Muscle layer of duodenum (tissue), 2 donors: ENCODE data around the gene NES.

Experiments used
- H3K27ac ChIP-seq: one replicate; pipeline ENCODE4 v1.7.0; 2013; ENCODE audit warnings: mild to moderate bottlenecking, low read length
- H3K27me3 ChIP-seq: one replicate; pipeline ENCODE4 v1.7.0; 2013; ENCODE audit warnings: low read depth, mild to moderate bottlenecking, control low read depth, low read length
- H3K36me3 ChIP-seq, 2 donors: one replicate each; pipeline ENCODE4 v1.7.0; 2013; ENCODE audit warnings: low read length in 2 of 2, control low read depth in 1 of 2, mild to moderate bottlenecking in 1 of 2; ENCODE audit not compliant: insufficient read depth in 2 of 2, control insufficient read depth in 1 of 2
- H3K4me1 ChIP-seq, 2 donors: one replicate each; pipeline ENCODE4 v1.7.0; 2013; ENCODE audit warnings: low read length in 2 of 2, mild to moderate bottlenecking in 2 of 2, control low read depth in 1 of 2, moderate library complexity in 1 of 2; ENCODE audit not compliant: insufficient read depth in 2 of 2, control insufficient read depth in 1 of 2
- H3K4me3 ChIP-seq, 2 donors: one replicate each; pipeline ENCODE4 v1.7.0; 2013; ENCODE audit warnings: low read length in 2 of 2, low read depth in 1 of 2, mild to moderate bottlenecking in 1 of 2
- H3K9me3 ChIP-seq, 2 donors: one replicate each; pipeline ENCODE4 v1.7.0; 2013; ENCODE audit warnings: low read length in 2 of 2, control low read depth in 1 of 2, mild to moderate bottlenecking in 1 of 2; ENCODE audit not compliant: control insufficient read depth in 1 of 2
- donor health status: healthy.

Gene NES

DNA sequence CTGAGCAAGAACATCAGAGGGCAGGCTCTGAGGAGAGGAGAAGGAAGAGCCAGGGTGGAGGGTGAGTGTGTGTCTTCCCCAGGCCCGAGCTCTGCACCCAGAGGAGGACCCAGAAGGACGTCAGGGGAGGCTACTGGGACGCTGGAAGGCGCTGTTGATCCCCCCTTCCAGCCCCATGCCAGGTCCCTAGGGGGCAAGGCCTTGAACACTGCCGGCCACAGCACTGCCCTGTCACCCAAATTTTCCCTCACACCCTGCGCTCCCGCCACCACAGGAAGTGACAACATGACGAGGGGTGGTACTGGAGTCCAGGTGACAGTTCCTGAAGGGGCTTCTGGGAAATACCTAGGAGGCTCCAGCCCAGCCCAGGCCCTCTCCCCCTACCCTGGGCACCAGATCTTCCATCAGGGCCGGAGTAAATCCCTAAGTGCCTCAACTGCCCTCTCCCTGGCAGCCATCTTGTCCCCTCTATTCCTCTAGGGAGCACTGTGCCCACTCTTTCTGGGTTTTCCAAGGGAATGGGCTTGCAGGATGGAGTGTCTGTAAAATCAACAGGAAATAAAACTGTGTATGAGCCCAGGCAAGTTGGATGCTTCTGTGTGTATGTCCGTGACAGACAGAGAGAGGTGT, 18.1 kb downstream of the NES start:
- H3K4me3 ChIP-seq: peak overlapping the region in 1 of 2 donors; percentile 37
- no peaks in the 10 kb centered on the region for H3K36me3 ChIP-seq
- H3K4me1 ChIP-seq: peaks cover 27 to 64% of the 10 kb centered on the region in 2 donors
- peaks cover 12% of the 10 kb centered on the region for H3K27me3 ChIP-seq
- H3K27ac ChIP-seq: no peak overlapping the region
- H3K9me3 ChIP-seq: no peaks in the 10 kb centered on the region

DNA sequence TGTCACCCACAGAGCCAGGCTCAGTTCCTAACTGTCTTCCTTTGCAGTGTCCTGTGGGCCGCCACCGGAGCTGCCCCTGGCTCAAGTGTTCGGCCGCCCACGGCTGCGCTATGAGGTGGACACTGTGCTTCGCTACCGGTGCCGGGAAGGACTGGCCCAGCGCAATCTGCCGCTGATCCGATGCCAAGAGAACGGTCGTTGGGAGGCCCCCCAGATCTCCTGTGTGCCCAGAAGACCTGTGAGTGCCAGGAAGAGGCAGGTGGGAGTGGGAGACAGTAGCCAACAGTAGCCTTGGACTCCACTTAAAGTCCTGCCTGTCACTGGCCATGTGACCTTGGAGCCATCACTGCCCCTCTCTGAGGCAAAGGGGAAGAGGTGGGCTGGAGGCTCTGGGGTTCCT, 18.7 kb downstream of the NES start:
- Histone ChIP-seq H3K27ac (no peak overlapping the region), H3K4me3 (no peak overlapping the region), H3K4me1 (peaks cover 27 to 59% of the 10 kb centered on the region in 2 donors), H3K27me3 (peaks cover 12% of the 10 kb centered on the region), H3K36me3 (no peaks in the 10 kb centered on the region), H3K9me3 (no peaks in the 10 kb centered on the region)

DNA sequence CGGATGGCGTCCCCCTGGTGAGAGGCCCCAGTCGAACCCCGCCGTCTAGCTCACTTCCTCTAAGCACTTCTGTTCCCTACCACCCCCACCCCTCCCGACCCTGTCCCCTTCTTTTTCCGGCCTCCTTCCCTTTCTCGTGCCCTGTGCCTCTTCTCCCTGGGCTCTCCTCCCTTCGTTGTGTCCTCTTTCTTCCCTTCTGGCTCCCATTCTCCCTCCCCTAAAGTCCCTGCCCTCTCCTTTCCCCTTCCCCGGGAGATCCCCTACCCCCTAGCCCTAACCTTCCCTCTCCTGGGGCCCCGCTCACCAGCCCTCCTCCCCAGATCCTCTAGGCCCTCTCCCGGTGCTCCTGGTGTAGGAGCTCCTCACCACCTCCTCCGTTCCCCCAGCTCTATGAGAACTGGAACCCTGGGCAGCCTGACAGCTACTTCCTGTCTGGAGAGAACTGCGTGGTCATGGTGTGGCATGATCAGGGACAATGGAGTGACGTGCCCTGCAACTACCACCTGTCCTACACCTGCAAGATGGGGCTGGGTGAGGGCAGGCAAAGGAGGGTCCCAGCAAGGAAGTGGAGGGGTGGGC, 19.4 kb downstream of the NES start:
- H3K9me3 ChIP-seq: no peaks in the 10 kb centered on the region
- H3K27ac ChIP-seq: no peak overlapping the region
- H3K27me3 ChIP-seq: peaks cover 12% of the 10 kb centered on the region
- H3K4me3 ChIP-seq: peak overlapping the region in 1 of 2 donors; percentile 58
- H3K4me1 ChIP-seq: peaks cover 24 to 52% of the 10 kb centered on the region in 2 donors
- H3K36me3 ChIP-seq: no peaks in the 10 kb centered on the region

DNA sequence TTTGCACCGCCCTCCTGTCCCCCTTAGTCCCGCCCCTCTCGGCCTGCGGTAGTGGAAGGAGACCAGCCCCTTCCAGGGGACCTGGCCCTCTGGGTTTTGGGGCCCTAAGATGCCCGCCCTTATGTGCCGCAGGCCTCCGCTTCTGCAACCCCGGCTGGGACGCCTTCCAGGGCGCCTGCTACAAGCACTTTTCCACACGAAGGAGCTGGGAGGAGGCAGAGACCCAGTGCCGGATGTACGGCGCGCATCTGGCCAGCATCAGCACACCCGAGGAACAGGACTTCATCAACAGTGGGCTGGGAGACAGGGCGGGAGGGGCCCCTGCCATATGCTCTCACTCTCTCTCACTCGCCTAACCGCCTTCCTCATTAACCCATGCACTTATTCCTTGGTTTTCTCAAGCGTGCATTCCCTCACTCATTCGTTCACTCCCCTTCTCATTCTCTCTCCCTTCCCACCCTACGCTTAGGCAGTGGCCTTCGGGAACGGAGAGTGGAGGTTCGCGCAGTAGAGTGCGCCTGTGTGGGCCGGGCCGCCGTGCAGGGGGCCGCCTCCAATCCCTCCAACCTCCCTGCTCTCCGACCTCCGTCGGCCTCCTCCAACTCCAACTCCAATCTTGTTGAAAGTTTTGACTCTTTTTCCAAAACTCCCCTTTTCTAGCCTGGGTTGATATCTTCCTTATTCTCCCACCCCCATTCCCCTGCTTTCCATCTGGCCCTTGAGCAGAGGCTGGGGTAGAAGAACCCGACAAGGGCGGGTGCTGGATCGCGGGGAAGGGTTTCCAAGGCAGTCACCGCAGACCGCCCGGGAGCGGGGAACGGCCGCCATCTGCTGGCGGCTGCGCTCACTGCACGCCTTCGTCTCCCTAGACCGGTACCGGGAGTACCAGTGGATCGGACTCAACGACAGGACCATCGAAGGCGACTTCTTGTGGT, 20.1 kb downstream of the NES start:
- Histone ChIP-seq H3K4me3 (peak overlapping the region; percentile 58 to 63), H3K4me1 (peaks cover 19 to 45% of the 10 kb centered on the region in 2 donors), H3K27ac (no peak overlapping the region), H3K9me3 (no peaks in the 10 kb centered on the region), H3K36me3 (no peaks in the 10 kb centered on the region), H3K27me3 (peaks cover 12% of the 10 kb centered on the region)

DNA sequence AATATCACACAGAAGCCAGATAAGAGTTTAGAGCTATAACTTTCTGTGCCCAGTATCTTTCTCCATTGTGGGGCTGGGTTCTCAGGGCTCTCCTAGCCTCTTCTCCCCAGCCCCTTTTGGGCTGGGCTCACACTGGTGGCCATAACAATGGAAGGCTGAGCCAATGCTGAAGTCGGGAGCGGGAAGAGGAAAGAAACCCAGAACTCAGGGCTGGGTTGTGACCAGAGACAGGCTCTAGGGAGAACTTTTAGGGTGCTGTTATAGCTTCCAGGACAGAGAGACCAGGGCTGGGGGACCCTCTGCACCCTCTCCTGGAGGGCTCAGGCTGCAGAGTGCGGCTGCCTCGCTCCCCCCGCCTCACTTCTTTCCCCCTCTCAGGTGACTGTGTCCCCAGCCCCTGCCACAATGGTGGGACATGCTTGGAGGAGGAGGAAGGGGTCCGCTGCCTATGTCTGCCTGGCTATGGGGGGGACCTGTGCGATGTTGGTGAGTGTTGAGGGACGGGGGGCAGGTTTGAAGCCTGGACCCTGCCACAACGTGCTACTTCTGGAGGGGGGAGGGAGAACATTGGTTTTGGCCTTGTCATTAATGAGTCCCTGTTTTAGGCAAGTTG, 21.2 kb downstream of the NES start:
- Histone ChIP-seq H3K36me3 (no peaks in the 10 kb centered on the region), H3K9me3 (no peaks in the 10 kb centered on the region), H3K27ac (no peak overlapping the region), H3K4me1 (peaks cover 13 to 36% of the 10 kb centered on the region in 2 donors), H3K4me3 (no peak overlapping the region), H3K27me3 (peaks cover 12% of the 10 kb centered on the region)

DNA sequence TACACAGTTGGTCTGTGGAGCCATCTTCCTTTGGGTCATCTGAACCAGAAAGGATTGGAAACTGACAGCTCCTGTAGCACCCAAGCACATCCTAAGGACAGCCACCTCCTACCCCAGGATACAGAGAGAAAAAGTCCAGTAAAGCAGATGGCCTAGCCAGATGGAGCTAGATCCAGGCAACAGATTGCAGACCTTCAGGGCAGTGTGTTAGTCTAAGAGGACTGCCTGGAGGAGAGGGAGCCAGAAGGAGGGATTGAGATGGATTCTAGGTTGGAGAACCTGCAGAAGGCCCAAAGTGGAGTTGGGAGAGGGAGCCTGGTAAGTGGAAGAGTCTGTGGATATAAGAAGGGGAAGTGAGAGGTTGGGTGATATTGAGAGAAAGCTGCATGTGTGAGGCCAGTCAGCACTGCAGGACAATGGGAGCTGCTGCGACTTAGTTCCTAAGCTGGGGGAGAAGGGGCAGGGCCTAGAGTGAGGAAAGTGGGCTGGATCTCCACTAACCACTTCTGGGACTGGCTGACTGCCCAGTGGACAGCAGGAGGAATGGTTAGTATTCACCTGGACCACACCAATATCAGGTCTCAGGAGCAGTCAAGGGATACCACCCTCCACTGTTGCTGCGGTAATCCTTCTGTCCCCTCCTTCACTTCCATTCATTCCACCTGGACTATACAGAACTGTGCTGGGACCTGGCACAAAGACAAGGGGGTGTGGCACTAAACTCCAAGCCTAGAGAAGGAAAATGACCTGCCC, 21.9 kb downstream of the NES start:
- Histone ChIP-seq H3K4me3 (no peak overlapping the region), H3K4me1 (peaks cover 7 to 29% of the 10 kb centered on the region in 2 donors), H3K9me3 (no peaks in the 10 kb centered on the region), H3K27ac (no peak overlapping the region), H3K36me3 (no peaks in the 10 kb centered on the region), H3K27me3 (peaks cover 12% of the 10 kb centered on the region)

DNA sequence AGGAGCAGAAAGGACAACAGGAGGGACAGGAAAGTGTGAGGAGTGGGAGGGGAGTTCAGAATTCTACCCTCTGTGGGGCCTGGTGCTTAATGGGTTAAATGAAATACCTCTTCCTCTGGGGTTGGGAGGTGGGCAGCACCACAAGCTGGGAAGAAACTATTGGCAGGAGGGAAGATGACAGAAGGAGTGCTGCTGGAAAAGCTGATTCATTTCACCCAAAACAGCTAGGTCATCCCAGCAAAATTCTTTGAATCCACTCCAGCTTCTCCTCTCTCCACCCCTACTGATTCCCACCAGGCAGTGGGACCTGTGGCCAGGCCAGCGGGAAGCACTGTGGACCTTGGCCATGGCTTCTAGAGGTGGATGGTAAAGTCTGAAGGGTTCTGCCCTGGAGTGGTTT, 22.5 kb downstream of the NES start:
- H3K4me1 ChIP-seq: peaks cover 4 to 26% of the 10 kb centered on the region in 2 donors
- no peak overlapping the region for H3K4me3 ChIP-seq
- no peaks in the 10 kb centered on the region for H3K36me3 ChIP-seq
- H3K9me3 ChIP-seq: no peaks in the 10 kb centered on the region
- H3K27ac ChIP-seq: no peak overlapping the region
- H3K27me3 ChIP-seq: peaks cover 12% of the 10 kb centered on the region

DNA sequence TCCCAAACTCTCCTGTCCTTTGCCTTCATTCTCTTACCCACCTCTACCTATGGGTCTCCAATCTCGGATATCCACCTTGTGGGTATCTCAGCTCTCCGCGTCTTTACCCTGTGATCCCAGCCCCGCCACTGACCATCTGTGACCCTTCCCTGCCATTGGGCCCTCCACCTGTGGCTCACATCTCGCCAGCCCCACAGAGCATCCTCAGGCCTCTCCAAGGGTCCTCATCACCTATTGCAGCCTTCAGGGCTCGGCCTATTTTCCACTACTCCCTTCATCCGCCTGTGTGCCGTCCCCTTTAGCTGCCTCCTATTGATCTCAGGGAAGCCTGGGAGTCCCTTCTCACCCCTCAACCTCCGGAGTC, 24.2 kb downstream of the NES start:
- Histone ChIP-seq H3K36me3 (no peaks in the 10 kb centered on the region), H3K27ac (no peak overlapping the region), H3K9me3 (no peaks in the 10 kb centered on the region), H3K4me1 (peaks cover 0 to 18% of the 10 kb centered on the region in 2 donors), H3K27me3 (peaks cover 13% of the 10 kb centered on the region), H3K4me3 (no peak overlapping the region)

DNA sequence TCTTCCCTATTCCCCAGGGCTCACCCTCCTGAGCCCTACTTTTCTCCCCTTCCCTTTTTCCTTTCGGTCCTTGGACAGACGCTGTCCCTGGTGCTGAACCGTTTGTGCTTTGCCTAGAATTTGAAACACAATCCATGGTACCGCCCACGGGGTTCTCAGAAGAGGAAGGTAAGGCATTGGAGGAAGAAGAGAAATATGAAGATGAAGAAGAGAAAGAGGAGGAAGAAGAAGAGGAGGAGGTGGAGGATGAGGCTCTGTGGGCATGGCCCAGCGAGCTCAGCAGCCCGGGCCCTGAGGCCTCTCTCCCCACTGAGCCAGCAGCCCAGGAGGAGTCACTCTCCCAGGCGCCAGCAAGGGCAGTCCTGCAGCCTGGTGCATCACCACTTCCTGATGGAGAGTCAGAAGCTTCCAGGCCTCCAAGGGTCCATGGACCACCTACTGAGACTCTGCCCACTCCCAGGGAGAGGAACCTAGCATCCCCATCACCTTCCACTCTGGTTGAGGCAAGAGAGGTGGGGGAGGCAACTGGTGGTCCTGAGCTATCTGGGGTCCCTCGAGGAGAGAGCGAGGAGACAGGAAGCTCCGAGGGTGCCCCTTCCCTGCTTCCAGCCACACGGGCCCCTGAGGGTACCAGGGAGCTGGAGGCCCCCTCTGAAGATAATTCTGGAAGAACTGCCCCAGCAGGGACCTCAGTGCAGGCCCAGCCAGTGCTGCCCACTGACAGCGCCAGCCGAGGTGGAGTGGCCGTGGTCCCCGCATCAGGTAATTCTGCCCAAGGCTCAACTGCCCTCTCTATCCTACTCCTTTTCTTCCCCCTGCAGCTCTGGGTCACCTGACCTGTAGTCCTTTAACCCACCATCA, 24.8 kb downstream of the NES start:
- Histone ChIP-seq H3K4me1 (peaks cover 0 to 12% of the 10 kb centered on the region in 2 donors), H3K9me3 (no peaks in the 10 kb centered on the region), H3K27ac (no peak overlapping the region), H3K4me3 (no peak overlapping the region), H3K27me3 (peaks cover 19% of the 10 kb centered on the region), H3K36me3 (no peaks in the 10 kb centered on the region)

DNA sequence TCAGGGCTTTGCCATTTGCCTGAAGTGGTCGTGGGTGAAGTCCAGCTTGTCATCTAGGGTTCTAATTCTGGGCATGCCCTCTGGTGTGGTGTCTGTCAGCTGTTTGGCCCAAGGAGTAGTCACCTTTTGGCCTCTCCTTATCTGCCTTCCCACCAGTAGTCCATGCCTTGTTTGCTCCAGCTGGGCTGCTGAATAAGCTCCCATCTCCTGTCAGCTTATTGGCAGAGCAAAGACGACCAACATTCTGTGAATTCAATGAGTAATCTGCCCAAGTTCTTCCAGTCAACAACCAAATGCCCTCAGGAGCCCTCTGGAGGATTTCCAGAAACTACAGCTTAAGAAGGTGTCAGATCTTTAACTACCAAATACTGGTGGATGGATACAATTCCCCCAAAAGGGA, 28.3 kb downstream of the NES start:
- H3K27ac ChIP-seq: no peak overlapping the region
- H3K4me1 ChIP-seq: no peaks in the 10 kb centered on the region
- H3K4me3 ChIP-seq: no peak overlapping the region
- no peaks in the 10 kb centered on the region for H3K36me3 ChIP-seq
- peaks cover 27% of the 10 kb centered on the region for H3K27me3 ChIP-seq
- H3K9me3 ChIP-seq: no peaks in the 10 kb centered on the region
